ENCODE measurements around the gene CPHXL2.

The CPHXL2 gene

GRCh38 chr16:75630052-75630451, 46.8 kb downstream of the CPHXL2 start:
- no peak for DNase-seq (ENCODE audit: low spot score)
- no peak for TF ChIP-seq CTCF (IDR thresholded peaks at IDR 0.05; ENCODE audit: borderline replicate concordance, control extremely low read depth, extremely low read depth, insufficient read depth, missing control alignments)
- in situ Hi-C loops (cut with MboI; ENCODE audit: low sequenced_read_pairs, unreplicated experiment) = no loop called here

- no peak for TF ChIP-seq CTCF (IDR thresholded peaks at IDR 0.05; ENCODE audit: borderline replicate concordance, control extremely low read depth, extremely low read depth, insufficient read depth, missing control alignments)
- DNase-seq (ENCODE audit: low spot score) = no peak
- in situ Hi-C loops (cut with MboI; ENCODE audit: low sequenced_read_pairs, unreplicated experiment) = no loop called here
These were observed 47.7 kb downstream of the CPHXL2 start for GRCh38 chr16:75629132-75629531.

DNA sequence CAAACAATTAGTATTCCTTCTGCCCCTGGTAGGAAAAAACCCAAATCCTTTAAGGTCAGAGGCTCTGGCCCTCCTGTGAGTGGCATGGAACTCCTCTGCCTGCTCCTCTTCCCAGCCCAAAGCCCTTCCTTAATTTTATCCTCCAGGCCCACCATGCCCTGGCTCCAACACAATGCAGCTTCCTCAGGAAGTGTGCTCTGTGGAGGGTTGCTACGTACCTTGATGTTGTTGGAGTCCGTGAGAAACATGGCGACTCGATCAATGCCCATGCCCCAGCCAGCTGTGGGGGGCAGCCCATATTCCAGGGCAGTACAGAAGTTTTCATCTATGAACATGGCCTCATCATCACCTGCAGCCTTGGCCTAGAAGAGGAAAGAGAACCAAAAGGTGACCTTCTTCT, 48.5 kb downstream of the CPHXL2 start:
- DNase-seq (ENCODE audit: low spot score) = no peak
- no peak for TF ChIP-seq CTCF (IDR thresholded peaks at IDR 0.05; ENCODE audit: borderline replicate concordance, control extremely low read depth, extremely low read depth, insufficient read depth, missing control alignments)
- in situ Hi-C loops (cut with MboI; ENCODE audit: low sequenced_read_pairs, unreplicated experiment) = no loop called here

DNA sequence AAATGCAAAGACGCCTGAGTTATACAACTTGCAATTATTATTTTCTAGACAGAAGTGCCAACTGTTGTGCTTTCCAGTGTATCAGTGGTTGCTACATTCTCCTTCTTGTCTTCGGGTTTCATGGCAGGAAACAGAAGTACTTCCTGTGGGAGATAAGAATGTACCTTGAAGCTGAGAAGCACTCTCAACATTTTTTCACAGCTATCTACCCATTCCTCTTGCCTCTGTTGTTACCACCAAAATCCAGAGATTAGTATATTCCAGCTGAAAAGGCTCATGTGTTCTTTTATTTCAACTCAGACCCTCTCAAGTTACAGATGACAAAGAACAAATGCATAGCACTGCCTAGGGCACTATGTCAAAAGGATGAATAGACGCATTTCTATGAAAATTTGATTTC, 49.0 kb downstream of the CPHXL2 start:
- in situ Hi-C loops (cut with MboI; ENCODE audit: low sequenced_read_pairs, unreplicated experiment) = no loop called here
- no peak for TF ChIP-seq CTCF (IDR thresholded peaks at IDR 0.05; ENCODE audit: borderline replicate concordance, control extremely low read depth, extremely low read depth, insufficient read depth, missing control alignments)
- no peak for DNase-seq (ENCODE audit: low spot score)

DNA sequence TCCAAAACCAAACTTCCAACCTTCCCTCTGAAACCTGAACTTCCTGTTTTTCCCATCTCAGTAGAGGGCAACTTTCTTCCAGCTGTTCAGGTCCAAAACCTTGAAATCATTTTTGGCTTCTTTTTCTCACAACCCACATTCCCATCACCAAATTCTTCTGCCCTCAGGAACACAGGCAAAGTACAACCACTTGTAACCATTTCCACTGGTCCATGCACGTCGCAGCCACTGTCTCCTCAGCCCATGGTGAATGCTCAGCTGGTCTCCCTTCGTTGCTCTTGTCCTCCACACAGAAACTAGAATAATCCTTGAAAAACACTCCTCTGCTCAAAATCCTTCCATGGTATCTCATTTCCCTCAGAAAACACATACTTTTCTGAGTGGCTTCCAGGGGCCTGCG, 50.0 kb downstream of the CPHXL2 start:
- no peak for TF ChIP-seq CTCF (IDR thresholded peaks at IDR 0.05; ENCODE audit: borderline replicate concordance, control extremely low read depth, extremely low read depth, insufficient read depth, missing control alignments)
- in situ Hi-C loops (cut with MboI; ENCODE audit: low sequenced_read_pairs, unreplicated experiment) = no loop called here
- DNase-seq (ENCODE audit: low spot score) = no peak

DNA sequence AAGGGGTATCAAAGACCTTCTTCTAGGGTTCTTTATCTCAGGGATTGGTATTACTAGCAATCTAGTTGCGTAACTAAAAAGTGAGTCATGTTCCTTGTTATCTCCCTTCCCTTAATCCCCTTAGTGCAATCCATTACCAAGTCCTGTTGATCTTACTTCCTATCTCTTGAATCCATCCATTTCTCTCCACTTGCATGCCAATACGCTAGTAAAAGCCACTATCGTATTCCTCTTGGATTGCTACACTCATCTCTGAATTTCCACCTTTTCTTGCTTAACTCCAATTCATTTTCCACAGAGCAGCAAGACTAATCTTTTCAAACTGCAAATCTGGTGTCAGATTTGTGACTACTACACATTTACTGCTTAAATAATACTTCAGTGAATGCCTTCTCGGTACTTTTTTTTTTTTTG, 51.9 kb downstream of the CPHXL2 start:
- DNase-seq (ENCODE audit: low spot score) = no peak
- in situ Hi-C loops (cut with MboI; ENCODE audit: low sequenced_read_pairs, unreplicated experiment) = no loop called here

More for the DNA sequence above, 51.9 kb downstream of the CPHXL2 start:
- TF ChIP-seq CTCF (IDR thresholded peaks at IDR 0.05; ENCODE audit: borderline replicate concordance, control extremely low read depth, extremely low read depth, insufficient read depth, missing control alignments) = no peak

Data from GM13976 (cell line).